GM12878 (cell line): ENCODE measurements around the gene ALCAM. TPM values are rescaled to one million over a fixed set of nuclear protein-coding genes. Genes with fewer than 3 reads are reported as not detected.

Source experiments
- ATAC-seq: fragments of 200-7000 bp; cut with Tn5 transposase; 3 replicates; pipeline ENCODE4 v1.9.1; 2020; ENCODE audit warnings: mild to moderate bottlenecking, moderate library complexity
- BruUV-seq: library from RNA; stranded (reverse); fragments of 400-500 nt; replicated peaks from 2 replicates; lab custom pipeline; 2021; lab: Mats Ljungman, UMichigan
- CTCF ChIA-PET: fragments of 300-600 bp; sonication (Branson Sonifier 250); formaldehyde crosslinking; extraction: SDS; loops from one replicate; lab custom pipeline; 2021; ENCODE audit warnings: inconsistent platforms; lab: Yijun Ruan, JAX
- POLR2A ChIA-PET: fragments of 350-600 bp; formaldehyde crosslinking; extraction: SDS; loops from one replicate; lab custom pipeline; 2021; ENCODE audit warnings: inconsistent platforms; lab: Charles Lee
- RAD21 ChIA-PET: fragments of 300-600 bp; sonication (Branson Sonifier 250); formaldehyde crosslinking; loops from one replicate; lab custom pipeline; 2023; ENCODE audit warnings: antibody characterized with exemption; ENCODE audit not compliant: unreplicated experiment; lab: Charles Lee
- SMC1A ChIA-PET: fragments of 300-600 bp; sonication (Branson Sonifier 250); formaldehyde crosslinking; loops from one replicate; lab custom pipeline; 2023; ENCODE audit not compliant: unreplicated experiment, uncharacterized antibody; lab: Charles Lee
- DNase-seq: peaks from one replicate; pipeline ENCODE4 v3.0.0-alpha.2; 2011; ENCODE audit warnings: low read depth, low spot score
- FAIRE-seq: peaks from 3 replicates; lab custom pipeline; 2011; peaks lifted over from hg19 to GRCh38; lab: Jason Lieb, UNC
- H2AFZ ChIP-seq: 2 replicates; pipeline ENCODE4 v1.6.0; 2011; ENCODE audit warnings: low read depth, low read length, control low read depth; ENCODE audit not compliant: control insufficient read depth
- H3K27ac ChIP-seq: 2 replicates; pipeline ENCODE4 v1.5.1; 2011; ENCODE audit warnings: control low read depth; ENCODE audit not compliant: control insufficient read depth, insufficient read depth
- H3K27me3 ChIP-seq, 2 experiments: replicated peaks in 1 of 2; 2 replicates each; pipeline versions ENCODE4 v1.6.0 to v1.6.1; 2011; ENCODE audit warnings: low read length in 1 of 2; ENCODE audit not compliant: control insufficient read depth in 2 of 2, insufficient read depth in 2 of 2
- H3K36me3 ChIP-seq, 2 experiments: 2 replicates each; pipeline ENCODE4 v1.5.1; 2011; ENCODE audit warnings: low read length in 1 of 2; ENCODE audit not compliant: control insufficient read depth in 2 of 2, insufficient read depth in 2 of 2
- H3K4me1 ChIP-seq: 2 replicates; pipeline ENCODE4 v1.6.1; 2011; ENCODE audit warnings: mild to moderate bottlenecking, low read length, moderate library complexity, mixed read lengths; ENCODE audit not compliant: control insufficient read depth, insufficient read depth
- H3K4me2 ChIP-seq: 2 replicates; pipeline ENCODE4 v1.6.0; 2011; ENCODE audit warnings: control low read depth; ENCODE audit not compliant: control insufficient read depth, insufficient read depth
- H3K4me3 ChIP-seq: fragments of 200-600 bp; sonication (generic); 2 replicates; pipeline ENCODE4 v1.5.1; 2016
- H3K79me2 ChIP-seq: 2 replicates; pipeline ENCODE4 v1.6.0; 2011; ENCODE audit warnings: low read length; ENCODE audit not compliant: control insufficient read depth, insufficient read depth
- H3K9ac ChIP-seq: 2 replicates; pipeline ENCODE4 v1.8.0; 2011; ENCODE audit warnings: low read length, control low read depth, mixed read lengths; ENCODE audit not compliant: control insufficient read depth, insufficient read depth
- H3K9me3 ChIP-seq: replicated peaks from 3 replicates; pipeline ENCODE4 v1.5.1; 2011; ENCODE audit warnings: mild to moderate bottlenecking, low read length; ENCODE audit not compliant: control insufficient read depth, insufficient read depth
- H4K20me1 ChIP-seq: 2 replicates; pipeline ENCODE4 v1.6.0; 2011; ENCODE audit not compliant: control insufficient read depth, insufficient read depth
- BHLHE40 ChIP-seq, 2 experiments: fragments of 450-650 bp in 1 of 2; IDR thresholded peaks; 2 replicates each; pipeline ENCODE4 v1.6.1; 2011 to 2017; ENCODE audit warnings: low read depth in 2 of 2, borderline replicate concordance in 1 of 2, improper control_type of control experiment in 1 of 2, low read length in 1 of 2, mild to moderate bottlenecking in 1 of 2
- ELK1 ChIP-seq: IDR thresholded peaks from 2 replicates; pipeline ENCODE4 v1.6.1; 2012; ENCODE audit warnings: low read depth, low read length, improper control_type of control experiment
- IRF4 ChIP-seq: IDR thresholded peaks from 2 replicates; pipeline ENCODE4 v1.6.1; 2011; ENCODE audit warnings: low read depth, low read length
- PAX8 ChIP-seq: fragments of 450-650 bp; IDR thresholded peaks from 2 replicates; pipeline ENCODE4 v1.6.1; 2017; ENCODE audit warnings: mild to moderate bottlenecking, moderate library complexity
- SREBF1 ChIP-seq: IDR thresholded peaks from 2 replicates; pipeline ENCODE4 v1.6.1; 2012; ENCODE audit warnings: mild to moderate bottlenecking, low read length
- SRF ChIP-seq, 2 experiments: IDR thresholded peaks; 2 replicates each; pipeline ENCODE4 v1.6.1; 2011; ENCODE audit warnings: low read depth in 2 of 2, low read length in 2 of 2, mild to moderate bottlenecking in 1 of 2, moderate library complexity in 1 of 2
- SUPT20H ChIP-seq: IDR thresholded peaks from 2 replicates; pipeline ENCODE4 v1.6.1; 2011; ENCODE audit warnings: low read depth, mild to moderate bottlenecking, low read length, moderate library complexity, borderline replicate concordance; ENCODE audit not compliant: control insufficient read depth
- SUZ12 ChIP-seq: fragments of 200-600 bp; sonication (generic); IDR thresholded peaks from one replicate; pipeline ENCODE4 v1.6.1; 2018; ENCODE audit warnings: antibody characterized with exemption, mild to moderate bottlenecking; ENCODE audit not compliant: unreplicated experiment
- TBL1XR1 ChIP-seq: IDR thresholded peaks from 2 replicates; pipeline ENCODE4 v1.6.1; 2012; ENCODE audit warnings: low read depth, low read length, improper control_type of control experiment
- in situ Hi-C: fragments of 300-500 bp; cut with MboI; formaldehyde crosslinking; loops from 9 replicates; pipeline ENCODE4 v1.14.3; 2018; ENCODE audit warnings: mixed read lengths
- intact Hi-C: fragments of 100-400 bp; cut with micrococcal nuclease; formaldehyde crosslinking; loops from one replicate; pipeline ENCODE4 v1.14.2; 2022; ENCODE audit not compliant: unreplicated experiment
- polyA plus RNA-seq, 11 experiments: library from polyadenylated mRNA; depleted of rRNA in 4 of 11; unstranded in 6 of 11; stranded (reverse) in 5 of 11; fragments of >200 nt; fragmentation: Nextera tagmentation in 4 of 11; fragmentation: Illumina TruSeq in 1 of 11; extraction: Ambion mirVana in 4 of 11; extraction: Trizol in 1 of 11; gene quantifications; 1 replicate in 1 of 11; 2 replicates in 10 of 11; pipeline versions ENCODE4 v1.2.1 to v1.2.3, GENCODE V29; 2011 to 2016; ENCODE audit warnings: inconsistent platforms in 2 of 11, missing spikeins in 2 of 11, low read depth in 1 of 11
- total RNA-seq, 4 experiments: library from RNA; depleted of rRNA in 3 of 4; stranded (reverse); fragments of >200 nt in 3 of 4; fragmentation: Illumina TruSeq in 1 of 4; extraction: Trizol in 1 of 4; gene quantifications; 2 replicates each; pipeline versions ENCODE4 v1.2.1 to v1.2.3, GENCODE V29; 2013 to 2021
- TF ChIP-seq, protein P1 (sequence below): fragments of 450-650 bp; IDR thresholded peaks from 2 replicates; pipeline ENCODE4 v1.6.1; 2017; ENCODE audit warnings: mild to moderate bottlenecking

ALCAM gene
- total and polyA plus RNA-seq, 10 of the 15 experiments (the other 5 are each of a cell fraction or from before 2014, with no cell fraction given) = 12.2 to 54.2 (median 32.6) TPM

DNA sequence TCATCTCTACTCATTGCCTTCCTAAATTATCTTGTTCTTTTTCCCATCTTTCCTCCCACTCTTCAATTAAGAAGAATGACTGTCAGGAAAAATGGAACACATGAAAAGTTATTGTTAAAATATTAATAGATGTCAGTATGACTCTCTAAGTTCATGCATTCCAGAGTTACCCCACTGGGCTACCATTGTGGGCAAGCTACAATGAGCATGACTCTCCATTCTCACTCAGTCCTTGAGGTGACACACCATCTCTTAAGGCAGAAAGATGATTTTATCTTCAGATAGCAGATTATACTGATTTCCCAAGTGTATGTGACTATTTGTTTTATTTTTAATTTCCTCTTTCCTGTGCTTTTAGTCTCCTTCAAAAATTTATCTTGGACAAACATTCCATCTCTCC, 144.3 kb downstream of the ALCAM start:
- ChIA-PET SMC1A (interaction anchor here (0.8 to 2.2 kb wide), 6 partner anchors 8 to 170 kb away, joined by 3 to 7 read pairs (median 3); no protein-coding TSS in a partner anchor), CTCF (interaction anchor here (1.0 to 1.9 kb wide), 2 partner anchors 7 to 8 kb away, joined by 3 to 6 read pairs; no protein-coding TSS in a partner anchor), RAD21 (interaction anchor here (1.4 kb wide), 1 partner anchor 143 kb away, joined by 5 read pairs; no protein-coding TSS in a partner anchor), POLR2A (no interaction called here)
- no peak overlapping the region for H3K27ac ChIP-seq
- no peaks in the 10 kb centered on the region for H3K4me1 ChIP-seq
- no peaks in the 10 kb centered on the region for H3K79me2 ChIP-seq
- FAIRE-seq (no peak), DNase-seq (no peak), ATAC-seq (no peak)
- intact Hi-C loops = loop anchor here (10.0 kb wide), 2 partner anchors 356 to 526 kb away; no protein-coding TSS in a partner anchor
- in situ Hi-C loops = loop anchor here (25.0 kb wide), 2 partner anchors 1224 to 1399 kb away; no protein-coding TSS in a partner anchor
- H3K4me3 ChIP-seq = no peak overlapping the region
- no peak overlapping the region for H3K9ac ChIP-seq
- H3K36me3 ChIP-seq = no peaks in the 10 kb centered on the region
- H3K27me3 ChIP-seq = no peaks in the 10 kb centered on the region
- BruUV-seq = no TSS peak
- no peaks in the 10 kb centered on the region for H4K20me1 ChIP-seq
- no peaks in the 10 kb centered on the region for H3K9me3 ChIP-seq
- H3K4me2 ChIP-seq = no peak overlapping the region
- TF ChIP-seq IRF4 (no peak), SUZ12 (no peak), TBL1XR1 (no peak), ELK1 (no peak), SREBF1 (no peak), SRF (IDR thresholded peaks at IDR 0.05; ENCODE audit: low read depth in 2 of 2, low read length in 2 of 2) (no peak), BHLHE40 (IDR thresholded peaks at IDR 0.05; ENCODE audit: borderline replicate concordance in 1 of 2, low read depth in 2 of 2, low read length in 1 of 2) (no peak), SUPT20H (no peak), PAX8 (no peak)
- TF ChIP-seq, protein P1, sequence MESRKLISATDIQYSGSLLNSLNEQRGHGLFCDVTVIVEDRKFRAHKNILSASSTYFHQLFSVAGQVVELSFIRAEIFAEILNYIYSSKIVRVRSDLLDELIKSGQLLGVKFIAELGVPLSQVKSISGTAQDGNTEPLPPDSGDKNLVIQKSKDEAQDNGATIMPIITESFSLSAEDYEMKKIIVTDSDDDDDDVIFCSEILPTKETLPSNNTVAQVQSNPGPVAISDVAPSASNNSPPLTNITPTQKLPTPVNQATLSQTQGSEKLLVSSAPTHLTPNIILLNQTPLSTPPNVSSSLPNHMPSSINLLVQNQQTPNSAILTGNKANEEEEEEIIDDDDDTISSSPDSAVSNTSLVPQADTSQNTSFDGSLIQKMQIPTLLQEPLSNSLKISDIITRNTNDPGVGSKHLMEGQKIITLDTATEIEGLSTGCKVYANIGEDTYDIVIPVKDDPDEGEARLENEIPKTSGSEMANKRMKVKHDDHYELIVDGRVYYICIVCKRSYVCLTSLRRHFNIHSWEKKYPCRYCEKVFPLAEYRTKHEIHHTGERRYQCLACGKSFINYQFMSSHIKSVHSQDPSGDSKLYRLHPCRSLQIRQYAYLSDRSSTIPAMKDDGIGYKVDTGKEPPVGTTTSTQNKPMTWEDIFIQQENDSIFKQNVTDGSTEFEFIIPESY = no peak
- TF ChIP-seq, all 136 proteins: peak for 0
- H2AFZ ChIP-seq = no peak overlapping the region
